Tibial artery (tissue), 4 donors: ENCODE results near the gene HCN3.
"Not testable (repeated sequence)": the region's sequence is repeated elsewhere in the genome, so short reads cannot be mapped to it uniquely, and the experiment has no call there.

Experiments used
- DNase-seq, 2 donors: peaks; one replicate each; pipeline ENCODE4 v3.0.0-alpha.2; 2019
- H3K27ac ChIP-seq, 2 donors: fragments of 200-600 bp; sonication (generic) in 1 of 2; 1 replicate in 1 of 2; 2 replicates in 1 of 2; pipeline ENCODE4 v1.5.1; 2018 to 2019; ENCODE audit warnings: mild to moderate bottlenecking in 1 of 2
- H3K27me3 ChIP-seq, 2 donors: fragments of 200-600 bp; sonication (generic) in 1 of 2; one replicate each; pipeline versions ENCODE4 v1.5.1 to v1.6.0; 2016 to 2019
- H3K36me3 ChIP-seq, 3 donors: fragments of 200-600 bp; sonication (generic) in 2 of 3; one replicate each; pipeline ENCODE4 v1.5.1; 2016 to 2019; ENCODE audit warnings: mild to moderate bottlenecking in 2 of 3
- H3K4me1 ChIP-seq, 4 donors: fragments of 200-600 bp; sonication (generic) in 2 of 4; 1 replicate in 3 of 4; 2 replicates in 1 of 4; pipeline ENCODE4 v1.5.1; 2016 to 2019
- H3K4me3 ChIP-seq, 2 donors: fragments of 200-600 bp; sonication (generic) in 1 of 2; 1 replicate in 1 of 2; 2 replicates in 1 of 2; pipeline ENCODE4 v1.5.1; 2018 to 2019; ENCODE audit warnings: mild to moderate bottlenecking in 2 of 2
- H3K9me3 ChIP-seq, 3 donors: fragments of 200-600 bp; sonication (generic) in 1 of 3; one replicate each; pipeline ENCODE4 v1.5.1; 2016 to 2019
- CTCF ChIP-seq, 2 experiments: fragments of 200-600 bp in 1 of 2; fragments of 450-650 bp in 1 of 2; IDR thresholded peaks; one replicate each; pipeline ENCODE4 v1.5.1; 2017 to 2019; ENCODE audit warnings: antibody characterized with exemption in 2 of 2, mild to moderate bottlenecking in 1 of 2, moderate library complexity in 1 of 2
- intact Hi-C: fragments of 100-400 bp; cut with DNase I; formaldehyde crosslinking; loops from one replicate; pipeline ENCODE4 v1.15.0; 2023; ENCODE audit warnings: low total_unique reads

Gene HCN3

GRCh38 chr1:155324717-155325602, 47.7 kb downstream of the HCN3 start:
- DNase-seq, result peak; percentile 51 to 75
- peak overlapping the region; percentile 65 to 91 for H3K4me3 ChIP-seq
- H3K27me3 ChIP-seq, result no peaks in the 10 kb centered on the region
- H3K27ac ChIP-seq, result peak overlapping the region; percentile 89 to 99
- H3K4me1 ChIP-seq, result peaks cover 0 to 51% (median 35%) of the 10 kb centered on the region in 4 donors
- H3K9me3 ChIP-seq, result no peaks in the 10 kb centered on the region
- TF ChIP-seq CTCF (IDR thresholded peaks at IDR 0.05), result peak; percentile 29 to 32
- intact Hi-C loops, result loop anchor here (5.0 kb wide), 2 partner anchors 48 to 73 kb away; partner anchors contain the start of gene HCN3
- peaks cover 6 to 39% (median 29%) of the 10 kb centered on the region in 3 donors for H3K36me3 ChIP-seq

- peak overlapping the region; percentile 65 to 91 for H3K4me3 ChIP-seq
- H3K9me3 ChIP-seq, result no peaks in the 10 kb centered on the region
- H3K27ac ChIP-seq, result peak overlapping the region; percentile 89 to 99
- no peaks in the 10 kb centered on the region for H3K27me3 ChIP-seq
- TF ChIP-seq CTCF (IDR thresholded peaks at IDR 0.05), result no peak
- H3K4me1 ChIP-seq, result peaks cover 0 to 45% (median 30%) of the 10 kb centered on the region in 4 donors
- intact Hi-C loops, result no loop called here
- no peak for DNase-seq
- H3K36me3 ChIP-seq, result peaks cover 12 to 45% (median 35%) of the 10 kb centered on the region in 3 donors
These were observed 48.3 kb downstream of the HCN3 start for GRCh38 chr1:155325603-155325893.

GRCh38 chr1:155326020-155326526, 48.8 kb downstream of the HCN3 start:
- TF ChIP-seq CTCF (IDR thresholded peaks at IDR 0.05), result no peak
- peak overlapping the region; percentile 89 to 99 for H3K27ac ChIP-seq
- H3K27me3 ChIP-seq, result no peaks in the 10 kb centered on the region
- peaks cover 0 to 44% (median 29%) of the 10 kb centered on the region in 4 donors for H3K4me1 ChIP-seq
- intact Hi-C loops, result no loop called here
- peaks cover 17 to 50% (median 40%) of the 10 kb centered on the region in 3 donors for H3K36me3 ChIP-seq
- DNase-seq, result peak in 1 of 2 donors; percentile 61
- no peak overlapping the region for H3K4me3 ChIP-seq
- H3K9me3 ChIP-seq, result no peaks in the 10 kb centered on the region

GRCh38 chr1:155326631-155327037, 49.4 kb downstream of the HCN3 start:
- Histone ChIP-seq H3K27me3 (no peaks in the 10 kb centered on the region), H3K9me3 (no peaks in the 10 kb centered on the region), H3K4me3 (no peak overlapping the region), H3K36me3 (peaks cover 23 to 56% (median 46%) of the 10 kb centered on the region in 3 donors), H3K27ac (peak overlapping the region in 1 of 2 donors; percentile 99), H3K4me1 (peaks cover 0 to 39% (median 25%) of the 10 kb centered on the region in 4 donors)
- peak in 1 of 2 donors; percentile 65 for DNase-seq
- no peak for TF ChIP-seq CTCF (IDR thresholded peaks at IDR 0.05)
- intact Hi-C loops, result no loop called here

- H3K27me3 ChIP-seq, result no peaks in the 10 kb centered on the region
- TF ChIP-seq CTCF (IDR thresholded peaks at IDR 0.05), result no peak
- peak in 1 of 2 donors; percentile 27 for DNase-seq
- H3K36me3 ChIP-seq, result peaks cover 23 to 62% (median 49%) of the 10 kb centered on the region in 3 donors
- H3K27ac ChIP-seq, result no peak overlapping the region
- intact Hi-C loops, result no loop called here
- H3K4me3 ChIP-seq, result no peak overlapping the region
- no peaks in the 10 kb centered on the region for H3K9me3 ChIP-seq
- peaks cover 0 to 28% (median 14%) of the 10 kb centered on the region in 4 donors for H3K4me1 ChIP-seq
These were observed 50.7 kb downstream of the HCN3 start for GRCh38 chr1:155327981-155328380.

GRCh38 chr1:155328856-155329255, 51.6 kb downstream of the HCN3 start:
- H3K4me3 ChIP-seq, H3K27me3 ChIP-seq, H3K9me3 ChIP-seq, intact Hi-C loops: not testable (repeated sequence)
- DNase-seq, result peak in 1 of 2 donors; percentile 41
- Histone ChIP-seq H3K4me1 (peaks cover 0 to 28% (median 14%) of the 10 kb centered on the region in 4 donors), H3K36me3 (peaks cover 23 to 70% (median 57%) of the 10 kb centered on the region in 3 donors), H3K27ac (peak overlapping the region in 1 of 2 donors; percentile 7)
